GM18870 (cell line): ENCODE results near the gene BBLN.

Source experiments
- ATAC-seq: cut with Tn5 transposase; IDR thresholded peaks from one replicate; pipeline ENCODE4 v1.9.1; 2021; ENCODE audit warnings: moderate library complexity; ENCODE audit not compliant: unreplicated experiment

Gene BBLN

GRCh38 chr9:128211186-128211980 is 51.3 kb downstream of the BBLN start:
- no peak for ATAC-seq

GRCh38 chr9:128211981-128212281 is 51.9 kb downstream of the BBLN start:
- no peak for ATAC-seq
